CD4-positive, CD25-positive, alpha-beta regulatory T cell (primary cell): Measurements from ENCODE around the gene CCDC32. TPM values are rescaled to one million over a fixed set of nuclear protein-coding genes. Genes with fewer than 3 reads are reported as not detected.
A peak's percentile ranks its signal among the peaks of the same experiment; 100 is the strongest.

Experiments used
- ATAC-seq, 2 donors: fragments of 150-1000 bp; cut with Tn5 transposase; one replicate each; pipeline ENCODE4 v1.10.0; 2021; ENCODE audit warnings: low read depth in 2 of 2, moderate number of reproducible peaks in 2 of 2, moderate library complexity in 1 of 2
- DNase-seq, 3 donors: peaks; one replicate each; pipeline versions ENCODE4 v3.0.0 to v3.0.0-alpha.2; 2012 to 2022; ENCODE audit warnings: mixed read lengths in 1 of 3
- H3K27ac ChIP-seq: one replicate; pipeline ENCODE4 v1.7.0; 2013; ENCODE audit warnings: mild to moderate bottlenecking, low read length; ENCODE audit not compliant: insufficient read depth, poor library complexity, severe bottlenecking
- H3K27me3 ChIP-seq: one replicate; pipeline ENCODE4 v1.7.0; 2013; ENCODE audit warnings: low read length; ENCODE audit not compliant: control insufficient read depth, insufficient read depth
- H3K36me3 ChIP-seq: one replicate; pipeline ENCODE4 v1.7.0; 2013; ENCODE audit warnings: mild to moderate bottlenecking, low read length, moderate library complexity; ENCODE audit not compliant: control insufficient read depth, insufficient read depth
- H3K4me1 ChIP-seq: 2 replicates; pipeline ENCODE4 v1.7.0; 2013; ENCODE audit warnings: mild to moderate bottlenecking, low read length; ENCODE audit not compliant: insufficient read depth, control insufficient read depth, poor library complexity, severe bottlenecking
- H3K4me3 ChIP-seq: one replicate; pipeline ENCODE4 v1.7.0; 2013; ENCODE audit warnings: low read depth, mild to moderate bottlenecking, low read length, moderate library complexity
- H3K9me3 ChIP-seq, 2 experiments: 1 replicate in 1 of 2; 2 replicates in 1 of 2; pipeline ENCODE4 v1.7.0; 2013; ENCODE audit warnings: low read length in 2 of 2, mild to moderate bottlenecking in 1 of 2, moderate library complexity in 1 of 2; ENCODE audit not compliant: control insufficient read depth in 2 of 2
- H3K27ac Mint-ChIP-seq, 3 donors: one replicate each; pipeline ENCODE4 v1.8.0; 2020 to 2022; ENCODE audit warnings: mild to moderate bottlenecking in 3 of 3, mixed read lengths in 3 of 3, moderate library complexity in 2 of 3
- H3K27me3 Mint-ChIP-seq: one replicate; pipeline ENCODE4 v1.8.0; 2022; ENCODE audit warnings: mild to moderate bottlenecking, mixed read lengths
- H3K36me3 Mint-ChIP-seq: one replicate; pipeline ENCODE4 v1.8.0; 2020; ENCODE audit warnings: mixed read lengths
- H3K4me1 Mint-ChIP-seq, 4 donors: one replicate each; pipeline ENCODE4 v1.8.0; 2020 to 2022; ENCODE audit warnings: mixed read lengths in 4 of 4, mild to moderate bottlenecking in 1 of 4
- H3K4me3 Mint-ChIP-seq, 4 donors: one replicate each; pipeline ENCODE4 v1.8.0; 2020 to 2022; ENCODE audit warnings: mild to moderate bottlenecking in 4 of 4, mixed read lengths in 4 of 4, moderate library complexity in 3 of 4
- H3K9me3 Mint-ChIP-seq, 7 donors: one replicate each; pipeline ENCODE4 v1.8.0; 2020 to 2022; ENCODE audit warnings: mixed read lengths in 7 of 7, mild to moderate bottlenecking in 3 of 7, moderate library complexity in 2 of 7
- polyA plus RNA-seq, 4 donors: library from polyadenylated mRNA; unstranded; fragments of 300-500 nt; fragmentation: Illumina TruSeq; gene quantifications; one replicate each; pipeline ENCODE4 v1.2.3, GENCODE V29; 2021
- total RNA-seq: library from RNA; stranded (reverse); gene quantifications from one replicate; pipeline ENCODE4 v1.2.3, GENCODE V29; 2022

CCDC32 gene
- total and polyA plus RNA-seq, 5 donors from 2014 or later, result 30.6 to 57.2 (median 53.2) TPM

DNA sequence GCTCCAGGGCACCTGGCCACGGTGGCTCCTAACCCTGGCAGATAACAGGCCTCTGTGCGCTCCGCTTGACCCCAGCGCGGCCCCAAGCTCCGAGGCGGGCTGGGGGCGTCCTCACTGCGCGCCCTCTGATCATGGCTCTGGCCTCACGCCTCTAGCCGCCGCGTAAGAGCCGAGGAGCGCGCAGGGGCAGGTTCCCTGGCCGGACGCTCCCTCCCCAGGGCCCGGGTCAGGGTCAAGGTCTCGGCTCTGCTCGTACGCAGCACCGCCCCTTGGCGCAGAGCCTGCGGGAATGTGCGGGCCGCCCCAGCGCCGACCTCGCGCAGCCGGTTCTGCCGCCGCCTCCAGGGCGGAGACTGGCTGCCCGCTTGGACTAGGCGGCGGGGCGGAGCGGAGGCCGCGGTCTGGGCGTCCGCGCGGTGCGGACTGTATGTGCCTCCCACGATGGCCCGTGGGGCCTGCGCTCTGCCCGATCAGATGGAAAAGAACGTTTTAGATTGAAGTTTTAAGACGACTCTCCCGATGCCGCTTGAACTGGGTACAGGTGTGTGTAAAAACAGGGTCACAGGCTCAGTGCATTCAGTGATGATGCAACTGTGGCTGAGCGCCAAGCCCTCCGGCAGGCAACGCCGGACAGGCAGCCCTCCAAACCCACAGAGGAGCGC is 53.2 kb downstream of the CCDC32 start:
- peak in 1 of 2 donors; percentile 37 for ATAC-seq
- Histone ChIP-seq H3K9me3 (no peaks in the 10 kb centered on the region), H3K27me3 (peaks cover 37% of the 10 kb centered on the region), H3K4me1 (peaks cover 17% of the 10 kb centered on the region), H3K27ac (no peak overlapping the region), H3K36me3 (no peaks in the 10 kb centered on the region), H3K4me3 (peak overlapping the region; percentile 55)
- Mint-ChIP-seq H3K4me3 (peak overlapping the region in 3 of 4 donors; percentile 73 to 76 (median 74)), H3K27ac (no peak overlapping the region), H3K4me1 (peaks cover 4 to 26% (median 11%) of the 10 kb centered on the region in 4 donors), H3K36me3 (peaks cover 3% of the 10 kb centered on the region), H3K9me3 (peaks cover 0 to 1% (median 0%) of the 10 kb centered on the region in 7 donors), H3K27me3 (peaks cover 75% of the 10 kb centered on the region)
- peak in 1 of 3 donors; percentile 7 for DNase-seq

DNA sequence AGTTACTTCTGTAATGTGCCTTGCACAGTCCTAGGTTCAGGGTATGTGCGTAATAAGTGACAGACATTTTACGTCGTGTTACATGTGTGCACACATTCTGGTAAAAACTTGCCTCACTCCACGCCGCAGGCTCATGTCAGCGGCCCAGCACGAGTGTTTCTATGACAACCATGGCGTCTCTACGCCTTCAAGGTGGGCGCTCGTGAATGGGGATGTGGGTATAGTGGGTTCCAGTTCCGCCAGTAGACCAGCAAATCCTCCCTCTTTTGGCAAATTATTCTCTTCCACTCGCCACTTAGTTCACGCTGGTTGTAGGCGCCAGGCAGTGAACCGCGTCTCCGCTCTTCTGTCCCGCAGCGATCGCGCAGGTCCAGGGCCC is 53.8 kb downstream of the CCDC32 start:
- Histone ChIP-seq H3K9me3 (no peaks in the 10 kb centered on the region), H3K36me3 (no peaks in the 10 kb centered on the region), H3K27me3 (peaks cover 38% of the 10 kb centered on the region), H3K4me1 (peaks cover 17% of the 10 kb centered on the region), H3K4me3 (peak overlapping the region; percentile 55), H3K27ac (no peak overlapping the region)
- peak in 1 of 3 donors; percentile 20 for DNase-seq
- peaks cover 3% of the 10 kb centered on the region for H3K36me3 Mint-ChIP-seq
- peaks cover 4 to 28% (median 11%) of the 10 kb centered on the region in 4 donors for H3K4me1 Mint-ChIP-seq
- ATAC-seq, result peak; percentile 13 to 35
- peak overlapping the region in 3 of 4 donors; percentile 66 to 76 (median 73) for H3K4me3 Mint-ChIP-seq
- H3K27me3 Mint-ChIP-seq, result peaks cover 75% of the 10 kb centered on the region
- H3K27ac Mint-ChIP-seq, result no peak overlapping the region
- H3K9me3 Mint-ChIP-seq, result peaks cover 0 to 1% (median 0%) of the 10 kb centered on the region in 7 donors

DNA sequence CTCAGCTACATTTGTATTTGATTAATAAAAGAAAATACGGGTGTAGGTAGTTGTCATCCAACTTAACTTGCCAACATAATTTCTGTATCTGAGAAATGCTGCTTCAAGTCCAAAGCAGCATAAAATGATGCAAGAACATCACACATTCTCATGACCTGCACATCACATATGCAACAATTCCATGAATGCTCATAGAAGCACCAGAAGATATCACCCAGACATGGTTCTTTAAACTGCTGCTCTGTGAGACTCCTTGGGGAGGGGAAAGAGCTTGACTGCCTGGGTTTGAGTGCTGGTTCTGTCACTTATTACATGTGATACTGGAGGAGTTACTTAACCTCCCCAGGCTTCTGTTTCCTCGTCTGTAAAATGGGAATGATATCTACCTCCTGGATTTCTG is 54.6 kb downstream of the CCDC32 start:
- peaks cover 79% of the 10 kb centered on the region for H3K27me3 Mint-ChIP-seq
- peaks cover 17% of the 10 kb centered on the region for H3K4me1 ChIP-seq
- H3K9me3 ChIP-seq, result no peaks in the 10 kb centered on the region
- H3K4me1 Mint-ChIP-seq, result peaks cover 4 to 28% (median 11%) of the 10 kb centered on the region in 4 donors
- no peak overlapping the region for H3K4me3 ChIP-seq
- no peak for ATAC-seq
- H3K27me3 ChIP-seq, result peaks cover 38% of the 10 kb centered on the region
- no peaks in the 10 kb centered on the region for H3K36me3 ChIP-seq
- H3K9me3 Mint-ChIP-seq, result peaks cover 0 to 1% (median 0%) of the 10 kb centered on the region in 7 donors
- H3K27ac ChIP-seq, result no peak overlapping the region
- peak overlapping the region in 2 of 4 donors; percentile 17 to 42 for H3K4me3 Mint-ChIP-seq
- peaks cover 3% of the 10 kb centered on the region for H3K36me3 Mint-ChIP-seq
- H3K27ac Mint-ChIP-seq, result no peak overlapping the region
- DNase-seq, result no peak

GRCh38 chr15:40508216-40508615 is 56.6 kb downstream of the CCDC32 start:
- Histone ChIP-seq H3K36me3 (no peaks in the 10 kb centered on the region), H3K4me1 (peaks cover 17% of the 10 kb centered on the region), H3K27ac (no peak overlapping the region), H3K4me3 (no peak overlapping the region), H3K27me3 (peaks cover 34% of the 10 kb centered on the region), H3K9me3 (no peaks in the 10 kb centered on the region)
- no peak overlapping the region for H3K27ac Mint-ChIP-seq
- H3K4me1 Mint-ChIP-seq, result peaks cover 4 to 28% (median 11%) of the 10 kb centered on the region in 4 donors
- ATAC-seq (no peak), DNase-seq (no peak)
- no peak overlapping the region for H3K4me3 Mint-ChIP-seq
- peaks cover 0 to 2% (median 0%) of the 10 kb centered on the region in 7 donors for H3K9me3 Mint-ChIP-seq
- H3K27me3 Mint-ChIP-seq, result peaks cover 82% of the 10 kb centered on the region
- H3K36me3 Mint-ChIP-seq, result peaks cover under 1% of the 10 kb centered on the region

DNA sequence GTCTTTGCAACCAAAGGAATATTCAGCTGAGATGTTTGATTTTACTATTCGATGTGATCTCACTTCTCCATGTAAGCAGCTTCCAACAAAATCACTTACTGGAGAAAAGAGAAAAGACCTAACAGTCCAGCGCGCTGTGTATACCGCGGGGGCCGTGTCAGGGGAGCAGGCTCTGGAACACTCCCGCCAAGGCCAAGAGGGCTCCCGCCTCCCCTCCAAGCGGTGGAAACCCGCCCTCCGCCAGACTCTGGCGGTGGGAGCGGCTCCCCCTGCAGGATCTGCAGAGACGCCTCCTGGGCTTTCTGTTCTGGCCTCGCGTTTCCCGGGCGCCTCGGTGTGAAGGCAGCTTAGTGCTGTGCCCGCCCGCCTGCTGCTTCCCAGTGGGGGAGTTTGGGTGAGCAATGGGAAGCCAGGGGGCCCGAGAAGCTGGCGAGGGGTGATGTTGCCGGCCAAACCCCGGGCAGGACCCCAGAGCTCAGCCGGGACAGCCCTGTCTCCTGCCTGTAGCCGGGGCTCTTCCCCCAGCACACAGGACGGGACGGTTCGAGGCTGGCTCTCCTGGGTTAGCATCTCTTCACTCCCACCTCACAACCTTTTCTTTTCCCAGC is 57.8 kb downstream of the CCDC32 start:
- Histone ChIP-seq H3K27me3 (peaks cover 39% of the 10 kb centered on the region), H3K27ac (no peak overlapping the region), H3K36me3 (no peaks in the 10 kb centered on the region), H3K4me1 (peaks cover 17% of the 10 kb centered on the region), H3K4me3 (no peak overlapping the region), H3K9me3 (no peaks in the 10 kb centered on the region)
- Mint-ChIP-seq H3K36me3 (no peaks in the 10 kb centered on the region), H3K4me1 (peaks cover 4 to 24% (median 9%) of the 10 kb centered on the region in 4 donors), H3K9me3 (peaks cover 0 to 4% (median 0%) of the 10 kb centered on the region in 7 donors), H3K27ac (peak overlapping the region in 1 of 3 donors; percentile 14), H3K27me3 (peaks cover 76% of the 10 kb centered on the region), H3K4me3 (peak overlapping the region in 1 of 4 donors; percentile 21)
- peak; percentile 77 for ATAC-seq
- peak; percentile 35 to 66 (median 54) for DNase-seq

Other genes with a start within 250 kb of the CCDC32 start
- 10.0 TPM for gene INAFM2, start 241.3 kb downstream of the CCDC32 start, total RNA-seq
- 1 to 10 TPM in 3 of 4 donors, under 1 TPM in 1; 0.67 to 2.2 (median 1.7) TPM for gene INAFM2, start 241.3 kb downstream of the CCDC32 start, polyA plus RNA-seq
- 3.7 TPM for gene CCDC9B, start 224.1 kb downstream of the CCDC32 start, total RNA-seq
- under 1 TPM in 1 of 4 donors, not detected in 3; 0.10 TPM for gene CCDC9B, start 224.1 kb downstream of the CCDC32 start, polyA plus RNA-seq
- not detected for gene PHGR1, start 214.0 kb downstream of the CCDC32 start, total RNA-seq
- not detected for gene PHGR1, start 214.0 kb downstream of the CCDC32 start, polyA plus RNA-seq
- gene DISP2, start 206.8 kb downstream of the CCDC32 start, total RNA-seq, result 0.22 TPM
- under 1 TPM; 0.10 to 0.54 (median 0.21) TPM for gene DISP2, start 206.8 kb downstream of the CCDC32 start, polyA plus RNA-seq
- 10.5 TPM for gene KNSTRN, start 182.3 kb downstream of the CCDC32 start, total RNA-seq
- 1 to 10 TPM; 3.3 to 6.1 (median 4.4) TPM for gene KNSTRN, start 182.3 kb downstream of the CCDC32 start, polyA plus RNA-seq
- gene IVD, start 159.2 kb downstream of the CCDC32 start, total RNA-seq, result 40.2 TPM
- 10 to 100 TPM; 25.0 to 36.3 (median 32.4) TPM for gene IVD, start 159.2 kb downstream of the CCDC32 start, polyA plus RNA-seq
- 32.9 TPM for gene BAHD1, start 124.1 kb downstream of the CCDC32 start, total RNA-seq
- 1 to 10 TPM; 1.3 to 1.6 (median 1.5) TPM for gene BAHD1, start 124.1 kb downstream of the CCDC32 start, polyA plus RNA-seq
- 6.3 TPM for gene CHST14, start 94.1 kb downstream of the CCDC32 start, total RNA-seq
- gene CHST14, start 94.1 kb downstream of the CCDC32 start, polyA plus RNA-seq, result 1 to 10 TPM; 1.1 to 2.0 (median 1.4) TPM
- 13.5 TPM for gene RPUSD2, start 4.3 kb upstream of the CCDC32 start, total RNA-seq
- gene RPUSD2, start 4.3 kb upstream of the CCDC32 start, polyA plus RNA-seq, result 10 to 100 TPM; 21.2 to 27.7 (median 25.6) TPM
- 9.7 TPM for gene KNL1, start 29.2 kb upstream of the CCDC32 start, total RNA-seq
- 1 to 10 TPM in 2 of 4 donors, under 1 TPM in 2; 0.46 to 1.6 (median 1.2) TPM for gene KNL1, start 29.2 kb upstream of the CCDC32 start, polyA plus RNA-seq
- gene RAD51, start 130.1 kb upstream of the CCDC32 start, total RNA-seq, result 5.5 TPM
- 1 to 10 TPM; 1.5 to 6.5 (median 3.6) TPM for gene RAD51, start 130.1 kb upstream of the CCDC32 start, polyA plus RNA-seq
- 27.7 TPM for gene RMDN3, start 190.2 kb upstream of the CCDC32 start, total RNA-seq
- gene RMDN3, start 190.2 kb upstream of the CCDC32 start, polyA plus RNA-seq, result 10 to 100 TPM; 17.6 to 22.6 (median 21.6) TPM
- gene GCHFR, start 199.0 kb upstream of the CCDC32 start, total RNA-seq, result 23.4 TPM
- 100 to 1,000 TPM; 111 to 163 (median 127) TPM for gene GCHFR, start 199.0 kb upstream of the CCDC32 start, polyA plus RNA-seq
- gene C15orf62, start 204.9 kb upstream of the CCDC32 start, total RNA-seq, result 1.9 TPM
- under 1 TPM in 3 of 4 donors, not detected in 1; 0.17 to 0.30 (median 0.30) TPM for gene C15orf62, start 204.9 kb upstream of the CCDC32 start, polyA plus RNA-seq
- 24.4 TPM for gene ZFYVE19, start 242.0 kb upstream of the CCDC32 start, total RNA-seq
- gene ZFYVE19, start 242.0 kb upstream of the CCDC32 start, polyA plus RNA-seq, result 10 to 100 TPM; 14.5 to 17.3 (median 15.7) TPM
- gene DNAJC17, start 242.4 kb upstream of the CCDC32 start, total RNA-seq, result 32.6 TPM
- 10 to 100 TPM; 23.7 to 32.7 (median 29.4) TPM for gene DNAJC17, start 242.4 kb upstream of the CCDC32 start, polyA plus RNA-seq